Measurements from ENCODE around the gene SEPTIN12. TPM values are rescaled to one million over a fixed set of nuclear protein-coding genes. Genes with fewer than 3 reads are reported as not detected.

The SEPTIN12 gene
- total RNA-seq, 2 donors from 2014 or later = 10.8 TPM; not detected in 1

DNA sequence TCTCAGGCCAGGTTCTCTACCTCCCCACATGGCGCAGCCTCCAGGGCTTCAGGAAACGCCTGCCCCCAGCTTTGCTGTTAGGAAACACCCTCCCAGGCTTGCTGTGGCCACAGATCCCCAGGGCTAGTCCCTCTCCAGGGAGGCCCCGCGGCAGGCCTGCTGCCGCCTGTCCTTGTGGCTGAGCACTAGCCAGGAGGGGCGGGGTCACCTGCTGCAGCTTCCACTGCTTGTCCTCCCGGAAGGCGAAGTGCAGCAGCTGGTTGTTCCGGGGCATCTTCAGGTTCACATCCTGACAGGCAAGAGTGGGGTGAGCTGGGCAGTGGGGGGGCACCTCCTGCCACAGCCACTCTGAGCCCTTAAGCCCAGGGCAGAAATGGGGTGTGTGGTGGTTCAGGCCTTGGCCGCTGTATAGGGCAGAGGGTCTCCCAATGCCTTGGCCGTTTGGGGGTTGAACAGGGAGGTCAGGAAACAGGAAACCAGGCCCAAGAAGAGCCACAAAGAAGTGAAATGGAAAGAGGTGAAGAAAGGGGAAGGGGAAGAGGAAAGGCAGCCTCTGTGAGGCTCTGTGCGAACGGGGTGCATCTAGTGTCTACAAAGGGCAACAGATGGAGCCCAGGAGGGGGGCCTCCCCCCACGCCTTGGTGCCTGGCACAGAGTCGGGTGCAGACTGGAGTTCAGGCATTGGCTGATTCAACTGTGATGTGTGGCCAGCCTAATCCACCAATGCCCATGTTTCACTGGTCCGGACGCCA lies 12.3 kb upstream of the SEPTIN12 start:
- Histone ChIP-seq H3K4me1 (replicated peaks) (peaks cover 13% of the 10 kb centered on the region), H3K27me3 (replicated peaks; ENCODE audit: insufficient read depth) (no peaks in the 10 kb centered on the region), H3K27ac (peak overlapping the region; percentile 22 to 51), H3K9me3 (no peaks in the 10 kb centered on the region), H3K36me3 (peaks cover 0 to 14% of the 10 kb centered on the region in 2 donors), H3K4me3 (no peak overlapping the region)
- peak; percentile 58 for DNase-seq (ENCODE audit: low spot score)
- WGBS = 54% methylated on average over 17 of the region's 17 CpGs
- intact Hi-C loops (cut with DNase I) = loop anchor here (10.0 kb wide), 1 partner anchor 66 kb away; the partner anchor contains the start of genes ANKS3 and DNAAF8
- TF ChIP-seq POLR2AphosphoS5 (IDR thresholded peaks at IDR 0.05) = peak; percentile 34
- no peak for TF ChIP-seq POLR2A (IDR thresholded peaks at IDR 0.05)

DNA sequence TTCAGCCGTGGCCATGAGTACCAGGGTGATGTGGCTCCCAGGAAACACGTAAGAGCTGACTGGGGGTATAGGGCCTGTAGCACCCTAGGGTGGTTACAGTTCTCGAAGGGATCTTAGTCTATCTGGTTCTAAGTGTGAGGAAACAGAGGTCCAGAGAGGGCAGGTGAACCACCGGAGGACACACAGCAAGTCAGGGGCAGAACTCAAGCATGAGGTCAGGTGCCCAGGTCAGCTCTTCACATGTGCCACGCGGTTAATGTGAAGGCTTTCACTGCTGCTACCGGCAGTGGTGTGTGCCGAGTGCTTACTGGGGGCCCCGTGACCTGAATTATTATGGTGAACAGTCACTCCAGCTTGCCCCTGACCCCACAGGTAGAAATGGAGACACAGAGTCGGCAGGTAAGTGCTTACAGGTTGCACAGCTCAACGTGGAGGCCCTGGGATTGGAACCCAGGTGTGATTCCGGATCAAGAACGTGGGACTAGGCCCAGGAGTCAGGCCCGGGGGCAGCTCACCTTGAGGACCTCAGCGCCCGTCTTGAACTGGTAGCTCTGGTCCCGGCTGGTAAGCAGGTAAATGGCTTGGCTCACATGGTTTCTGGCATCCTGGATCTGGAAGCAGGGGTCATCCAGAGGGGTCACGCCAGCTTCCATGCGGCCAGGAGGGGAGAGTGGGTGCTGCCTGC lies 11.2 kb upstream of the SEPTIN12 start:
- Histone ChIP-seq H3K36me3 (peaks cover 0 to 3% of the 10 kb centered on the region in 2 donors), H3K9me3 (no peaks in the 10 kb centered on the region), H3K4me1 (replicated peaks) (peaks cover 13% of the 10 kb centered on the region), H3K27me3 (replicated peaks; ENCODE audit: insufficient read depth) (no peaks in the 10 kb centered on the region), H3K27ac (no peak overlapping the region), H3K4me3 (no peak overlapping the region)
- intact Hi-C loops (cut with DNase I) = no loop called here
- no peak for DNase-seq (ENCODE audit: low spot score)
- 93% methylated on average over 19 of the region's 19 CpGs for WGBS
- no peak for TF ChIP-seq POLR2A (IDR thresholded peaks at IDR 0.05)
- TF ChIP-seq POLR2AphosphoS5 (IDR thresholded peaks at IDR 0.05) = no peak
- TF ChIP-seq, protein P1, sequence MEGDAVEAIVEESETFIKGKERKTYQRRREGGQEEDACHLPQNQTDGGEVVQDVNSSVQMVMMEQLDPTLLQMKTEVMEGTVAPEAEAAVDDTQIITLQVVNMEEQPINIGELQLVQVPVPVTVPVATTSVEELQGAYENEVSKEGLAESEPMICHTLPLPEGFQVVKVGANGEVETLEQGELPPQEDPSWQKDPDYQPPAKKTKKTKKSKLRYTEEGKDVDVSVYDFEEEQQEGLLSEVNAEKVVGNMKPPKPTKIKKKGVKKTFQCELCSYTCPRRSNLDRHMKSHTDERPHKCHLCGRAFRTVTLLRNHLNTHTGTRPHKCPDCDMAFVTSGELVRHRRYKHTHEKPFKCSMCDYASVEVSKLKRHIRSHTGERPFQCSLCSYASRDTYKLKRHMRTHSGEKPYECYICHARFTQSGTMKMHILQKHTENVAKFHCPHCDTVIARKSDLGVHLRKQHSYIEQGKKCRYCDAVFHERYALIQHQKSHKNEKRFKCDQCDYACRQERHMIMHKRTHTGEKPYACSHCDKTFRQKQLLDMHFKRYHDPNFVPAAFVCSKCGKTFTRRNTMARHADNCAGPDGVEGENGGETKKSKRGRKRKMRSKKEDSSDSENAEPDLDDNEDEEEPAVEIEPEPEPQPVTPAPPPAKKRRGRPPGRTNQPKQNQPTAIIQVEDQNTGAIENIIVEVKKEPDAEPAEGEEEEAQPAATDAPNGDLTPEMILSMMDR (IDR thresholded peaks at IDR 0.05) = no peak

DNA sequence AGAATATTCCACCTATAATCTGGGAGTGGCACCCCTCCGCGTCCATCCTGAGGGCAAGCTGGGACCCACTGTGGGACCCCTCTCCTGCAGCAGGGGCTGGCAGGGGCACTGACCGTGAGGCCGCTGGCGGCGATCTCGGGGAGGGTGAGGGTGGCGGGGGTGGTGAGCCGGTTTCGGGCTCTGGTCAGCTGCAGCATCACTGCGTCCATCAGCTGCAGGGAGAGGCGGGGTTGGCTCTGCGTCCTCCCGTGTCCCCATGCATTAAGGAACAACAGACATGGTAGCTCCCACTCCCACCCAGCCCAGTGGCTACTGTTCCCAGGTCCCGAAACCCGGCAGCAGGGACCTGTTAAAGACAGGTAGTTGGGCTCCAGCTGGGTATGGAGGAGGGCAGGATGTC lies 10.3 kb upstream of the SEPTIN12 start:
- no peak for DNase-seq (ENCODE audit: low spot score)
- 87% methylated on average over 8 of the region's 16 CpGs for WGBS
- Histone ChIP-seq H3K4me1 (replicated peaks) (peaks cover 11% of the 10 kb centered on the region), H3K9me3 (no peaks in the 10 kb centered on the region), H3K27me3 (replicated peaks; ENCODE audit: insufficient read depth) (no peaks in the 10 kb centered on the region), H3K4me3 (no peak overlapping the region), H3K36me3 (no peaks in the 10 kb centered on the region), H3K27ac (no peak overlapping the region)
- TF ChIP-seq POLR2A (IDR thresholded peaks at IDR 0.05) (no peak), POLR2AphosphoS5 (IDR thresholded peaks at IDR 0.05) (no peak)
- TF ChIP-seq, protein P1 (IDR thresholded peaks at IDR 0.05) = no peak
- intact Hi-C loops (cut with DNase I) = no loop called here

DNA sequence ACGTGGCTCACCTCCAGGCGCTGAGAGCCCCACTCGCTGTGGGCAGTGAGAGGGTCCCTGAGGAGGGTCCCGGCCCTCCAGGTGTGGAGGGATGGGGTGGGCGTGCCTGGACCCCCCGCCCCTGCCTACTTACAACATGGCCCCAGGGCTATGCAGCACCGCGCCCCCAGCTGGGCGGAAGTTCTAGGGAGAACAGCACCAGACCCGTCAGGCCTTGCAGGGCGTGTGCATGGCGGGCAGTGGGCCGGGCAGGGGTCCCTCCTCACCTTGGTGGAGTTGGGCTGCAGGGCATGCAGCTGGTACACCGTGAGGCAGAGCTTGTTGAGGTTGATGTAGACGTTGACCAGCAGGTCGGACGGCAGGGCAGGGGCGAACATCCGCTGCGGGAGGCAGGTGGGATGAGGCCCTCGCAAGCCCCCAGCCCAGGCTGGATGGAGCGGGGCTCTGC lies 9.7 kb upstream of the SEPTIN12 start:
- no peak for TF ChIP-seq POLR2A (IDR thresholded peaks at IDR 0.05)
- intact Hi-C loops (cut with DNase I) = no loop called here
- WGBS = 94% methylated on average over 22 of the region's 22 CpGs
- H3K27me3 ChIP-seq (replicated peaks; ENCODE audit: insufficient read depth) = no peaks in the 10 kb centered on the region
- H3K27ac ChIP-seq = no peak overlapping the region
- DNase-seq (ENCODE audit: low spot score) = no peak
- H3K4me1 ChIP-seq (replicated peaks) = peaks cover 8% of the 10 kb centered on the region
- no peaks in the 10 kb centered on the region for H3K9me3 ChIP-seq
- H3K4me3 ChIP-seq = no peak overlapping the region
- H3K36me3 ChIP-seq = no peaks in the 10 kb centered on the region

DNA sequence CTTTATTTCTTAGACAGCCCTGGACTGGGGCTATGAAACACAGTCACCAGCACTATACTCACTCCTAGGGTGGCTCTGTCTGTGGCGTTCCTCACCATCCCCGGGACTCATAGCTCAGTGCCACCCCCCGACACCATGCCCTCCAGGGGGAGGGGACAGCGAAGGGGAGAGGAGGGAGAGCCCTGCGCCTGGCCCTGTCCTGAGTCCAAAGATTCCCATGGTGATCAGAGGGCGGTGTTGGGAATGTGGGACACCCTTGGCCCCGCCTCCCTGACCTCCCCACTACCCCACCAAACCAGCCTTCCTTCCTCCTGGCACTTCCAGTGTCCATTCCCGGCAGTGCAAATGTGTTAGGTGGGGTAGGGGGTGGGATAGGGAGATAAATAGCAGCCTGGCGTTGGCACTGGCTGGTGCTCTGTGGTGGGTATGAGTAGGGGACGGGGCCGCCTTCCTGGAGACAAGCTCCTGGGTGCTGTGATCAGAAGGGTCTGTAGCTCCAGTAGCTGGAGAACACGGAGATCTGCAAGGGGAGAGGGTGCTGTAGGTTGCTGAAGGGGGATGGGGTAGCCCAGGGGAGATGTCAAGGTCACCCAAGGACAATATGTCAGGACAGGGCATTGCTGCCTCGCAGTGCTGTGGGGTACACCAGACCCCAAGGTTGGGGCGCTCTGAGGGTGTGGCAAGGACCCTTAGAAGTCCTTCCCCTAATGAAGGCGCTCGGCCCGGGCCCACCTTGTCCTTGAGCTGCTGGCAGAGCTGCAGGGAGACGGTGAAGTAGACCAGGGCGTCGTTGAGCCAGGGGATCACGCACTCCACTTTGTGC lies 9.0 kb upstream of the SEPTIN12 start:
- Histone ChIP-seq H3K4me3 (no peak overlapping the region), H3K27me3 (replicated peaks; ENCODE audit: insufficient read depth) (no peaks in the 10 kb centered on the region), H3K9me3 (no peaks in the 10 kb centered on the region), H3K36me3 (no peaks in the 10 kb centered on the region), H3K4me1 (replicated peaks) (peaks cover 8% of the 10 kb centered on the region), H3K27ac (no peak overlapping the region)
- intact Hi-C loops (cut with DNase I) = no loop called here
- 87% methylated on average over 21 of the region's 21 CpGs for WGBS
- no peak for TF ChIP-seq POLR2AphosphoS5 (IDR thresholded peaks at IDR 0.05)
- TF ChIP-seq, protein P1 (IDR thresholded peaks at IDR 0.05) = no peak
- no peak for TF ChIP-seq POLR2A (IDR thresholded peaks at IDR 0.05)
- no peak for DNase-seq (ENCODE audit: low spot score)

Data from prostate gland (tissue), 2 donors.